HCT116 (cell line): Measurements from ENCODE around the gene VEGFA.

Experiments used
- CTCF ChIP-seq, 3 experiments: fragments of 200-600 bp in 1 of 3; sonication (generic) in 1 of 3; IDR thresholded peaks in 2 of 3; conservative IDR thresholded peaks in 1 of 3; 2 replicates each; pipeline ENCODE4 v1.5.1; 2012 to 2017; ENCODE audit warnings: low read depth in 2 of 3, low read length in 2 of 3, antibody characterized with exemption in 1 of 3, borderline replicate concordance in 1 of 3, control low read depth in 1 of 3, mild to moderate bottlenecking in 1 of 3, mixed read lengths in 1 of 3, mixed run types in 1 of 3, moderate library complexity in 1 of 3; ENCODE audit not compliant: insufficient read depth in 1 of 3
- EZH2 ChIP-seq: fragments of 200-600 bp; sonication (generic); IDR thresholded peaks from 2 replicates; pipeline ENCODE4 v1.6.1; 2017; ENCODE audit warnings: antibody characterized with exemption, mixed run types
- FOSL1 ChIP-seq: IDR thresholded peaks from 2 replicates; pipeline ENCODE4 v1.6.1; 2012; ENCODE audit warnings: low read depth
- JUND ChIP-seq: IDR thresholded peaks from 2 replicates; pipeline ENCODE4 v1.6.1; 2012
- POLR2A ChIP-seq: IDR thresholded peaks from 2 replicates; pipeline ENCODE4 v1.7.0; 2011; ENCODE audit warnings: borderline replicate concordance; ENCODE audit not compliant: insufficient read depth, insufficient read length; ENCODE audit errors: extremely low read depth
- POLR2AphosphoS5 ChIP-seq: IDR thresholded peaks from 2 replicates; pipeline ENCODE4 v1.6.1; 2011; ENCODE audit warnings: mild to moderate bottlenecking, low read depth, low read length, moderate library complexity
- RAD21 ChIP-seq: IDR thresholded peaks from 2 replicates; pipeline ENCODE4 v1.6.1; 2012; ENCODE audit warnings: low read depth, mild to moderate bottlenecking
- SRF ChIP-seq: IDR thresholded peaks from 2 replicates; pipeline ENCODE4 v1.6.1; 2012; ENCODE audit warnings: low read depth
- TCF7L2 ChIP-seq: IDR thresholded peaks from 2 replicates; pipeline ENCODE4 v1.7.0; 2011; ENCODE audit warnings: borderline replicate concordance, inconsistent platforms; ENCODE audit not compliant: insufficient read depth, insufficient read length; ENCODE audit errors: extremely low read depth
- ZNF274 ChIP-seq: fragments of 200-500 bp; sonication (Bioruptor generic); IDR thresholded peaks from 2 replicates; pipeline ENCODE4 v1.6.1; 2014; ENCODE audit warnings: mild to moderate bottlenecking, low read depth, low read length, inconsistent platforms
- TF ChIP-seq, protein P1 (sequence below): IDR thresholded peaks from 2 replicates; pipeline ENCODE4 v1.6.1; 2012; ENCODE audit warnings: low read depth
- TF ChIP-seq, protein P2 (sequence below): IDR thresholded peaks from 2 replicates; pipeline ENCODE4 v1.6.1; 2012

GRCh38 chr6:43785904-43786303 is 15.9 kb downstream of the VEGFA start:
- TF ChIP-seq POLR2A: no peak
- TF ChIP-seq EZH2: no peak
- no peak for TF ChIP-seq RAD21
- TF ChIP-seq CTCF (IDR thresholded peaks at IDR 0.05 in 2 of 3, conservative IDR thresholded peaks at IDR 0.05 in 1 of 3; ENCODE audit: borderline replicate concordance in 1 of 3, insufficient read depth in 1 of 3, low read depth in 2 of 3, low read length in 2 of 3): no peak
- no peak for TF ChIP-seq SRF
- TF ChIP-seq FOSL1: no peak
- TF ChIP-seq POLR2AphosphoS5: no peak
- no peak for TF ChIP-seq TCF7L2
- TF ChIP-seq, protein P1, sequence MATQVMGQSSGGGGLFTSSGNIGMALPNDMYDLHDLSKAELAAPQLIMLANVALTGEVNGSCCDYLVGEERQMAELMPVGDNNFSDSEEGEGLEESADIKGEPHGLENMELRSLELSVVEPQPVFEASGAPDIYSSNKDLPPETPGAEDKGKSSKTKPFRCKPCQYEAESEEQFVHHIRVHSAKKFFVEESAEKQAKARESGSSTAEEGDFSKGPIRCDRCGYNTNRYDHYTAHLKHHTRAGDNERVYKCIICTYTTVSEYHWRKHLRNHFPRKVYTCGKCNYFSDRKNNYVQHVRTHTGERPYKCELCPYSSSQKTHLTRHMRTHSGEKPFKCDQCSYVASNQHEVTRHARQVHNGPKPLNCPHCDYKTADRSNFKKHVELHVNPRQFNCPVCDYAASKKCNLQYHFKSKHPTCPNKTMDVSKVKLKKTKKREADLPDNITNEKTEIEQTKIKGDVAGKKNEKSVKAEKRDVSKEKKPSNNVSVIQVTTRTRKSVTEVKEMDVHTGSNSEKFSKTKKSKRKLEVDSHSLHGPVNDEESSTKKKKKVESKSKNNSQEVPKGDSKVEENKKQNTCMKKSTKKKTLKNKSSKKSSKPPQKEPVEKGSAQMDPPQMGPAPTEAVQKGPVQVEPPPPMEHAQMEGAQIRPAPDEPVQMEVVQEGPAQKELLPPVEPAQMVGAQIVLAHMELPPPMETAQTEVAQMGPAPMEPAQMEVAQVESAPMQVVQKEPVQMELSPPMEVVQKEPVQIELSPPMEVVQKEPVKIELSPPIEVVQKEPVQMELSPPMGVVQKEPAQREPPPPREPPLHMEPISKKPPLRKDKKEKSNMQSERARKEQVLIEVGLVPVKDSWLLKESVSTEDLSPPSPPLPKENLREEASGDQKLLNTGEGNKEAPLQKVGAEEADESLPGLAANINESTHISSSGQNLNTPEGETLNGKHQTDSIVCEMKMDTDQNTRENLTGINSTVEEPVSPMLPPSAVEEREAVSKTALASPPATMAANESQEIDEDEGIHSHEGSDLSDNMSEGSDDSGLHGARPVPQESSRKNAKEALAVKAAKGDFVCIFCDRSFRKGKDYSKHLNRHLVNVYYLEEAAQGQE: no peak
- TF ChIP-seq, protein P2, sequence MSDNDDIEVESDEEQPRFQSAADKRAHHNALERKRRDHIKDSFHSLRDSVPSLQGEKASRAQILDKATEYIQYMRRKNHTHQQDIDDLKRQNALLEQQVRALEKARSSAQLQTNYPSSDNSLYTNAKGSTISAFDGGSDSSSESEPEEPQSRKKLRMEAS: no peak
- TF ChIP-seq JUND: no peak
- TF ChIP-seq ZNF274: no peak
